ENCODE measurements around the gene RAB3GAP2. TPM values are rescaled to one million over a fixed set of nuclear protein-coding genes. Genes with fewer than 3 reads are reported as not detected.

The RAB3GAP2 gene
- total RNA-seq, 4 donors from 2014 or later: 16.5 to 24.2 (median 18.0) TPM

- TF ChIP-seq POLR2A (IDR thresholded peaks at IDR 0.05) (no peak), CTCF (IDR thresholded peaks at IDR 0.05 in 4 of 5, conservative IDR thresholded peaks at IDR 0.05 in 1 of 5) (no peak)
- Histone ChIP-seq H3K9me3 (no peaks in the 10 kb centered on the region), H3K36me3 (no peaks in the 10 kb centered on the region), H3K27ac (no peak overlapping the region), H3K4me3 (no peak overlapping the region), H3K27me3 (no peaks in the 10 kb centered on the region), H3K4me1 (no peaks in the 10 kb centered on the region)
- in situ Hi-C loops (cut with MboI; ENCODE audit: low sequenced_read_pairs in 4 of 4): loop anchor here in 3 of 4 donors (25.0 kb wide), 2 partner anchors 446 to 496 kb away; partner anchors contain the start of genes MTARC1 (in 2 of the 3) and MTARC2 (in 1 of the 3)
- DNase-seq (no peak), ATAC-seq (no peak)
- intact Hi-C loops (cut with DNase I; ENCODE audit: low total_unique reads): no loop called here
These were observed 19.3 kb upstream of the RAB3GAP2 start for GRCh38 chr1:220291580-220291979.

- no peaks in the 10 kb centered on the region for H3K9me3 ChIP-seq
- no peak overlapping the region for H3K27ac ChIP-seq
- TF ChIP-seq CTCF (IDR thresholded peaks at IDR 0.05 in 4 of 5, conservative IDR thresholded peaks at IDR 0.05 in 1 of 5) (no peak), POLR2A (IDR thresholded peaks at IDR 0.05) (no peak)
- in situ Hi-C loops (cut with MboI; ENCODE audit: low sequenced_read_pairs in 4 of 4): loop anchor here in 3 of 4 donors (25.0 kb wide), 2 partner anchors 447 to 497 kb away; partner anchors contain the start of genes MTARC1 (in 2 of the 3) and MTARC2 (in 1 of the 3)
- DNase-seq (no peak), ATAC-seq (no peak)
- no peaks in the 10 kb centered on the region for H3K27me3 ChIP-seq
- no peaks in the 10 kb centered on the region for H3K4me1 ChIP-seq
- H3K4me3 ChIP-seq: no peak overlapping the region
- no peaks in the 10 kb centered on the region for H3K36me3 ChIP-seq
- intact Hi-C loops (cut with DNase I; ENCODE audit: low total_unique reads): no loop called here
These were observed 18.0 kb upstream of the RAB3GAP2 start for GRCh38 chr1:220290140-220290761.

GRCh38 chr1:220287129-220287528, 14.9 kb upstream of the RAB3GAP2 start:
- in situ Hi-C loops (cut with MboI; ENCODE audit: low sequenced_read_pairs in 4 of 4) (loop anchor here in 3 of 4 donors (25.0 kb wide), 2 partner anchors 450 to 500 kb away; partner anchors contain the start of genes MTARC1 (in 2 of the 3) and MTARC2 (in 1 of the 3)), intact Hi-C loops (cut with DNase I; ENCODE audit: low total_unique reads) (no loop called here)
- H3K27ac ChIP-seq: no peak overlapping the region
- H3K4me1 ChIP-seq: no peaks in the 10 kb centered on the region
- no peaks in the 10 kb centered on the region for H3K27me3 ChIP-seq
- no peaks in the 10 kb centered on the region for H3K9me3 ChIP-seq
- ATAC-seq (no peak), DNase-seq (no peak)
- no peaks in the 10 kb centered on the region for H3K36me3 ChIP-seq
- TF ChIP-seq POLR2A (IDR thresholded peaks at IDR 0.05): no peak
- no peak for TF ChIP-seq CTCF (IDR thresholded peaks at IDR 0.05 in 4 of 5, conservative IDR thresholded peaks at IDR 0.05 in 1 of 5)
- no peak overlapping the region for H3K4me3 ChIP-seq

- no peak for TF ChIP-seq CTCF (IDR thresholded peaks at IDR 0.05 in 4 of 5, conservative IDR thresholded peaks at IDR 0.05 in 1 of 5)
- no peak for TF ChIP-seq POLR2A (IDR thresholded peaks at IDR 0.05)
- no peak overlapping the region for H3K4me3 ChIP-seq
- H3K27ac ChIP-seq: no peak overlapping the region
- intact Hi-C loops (cut with DNase I; ENCODE audit: low total_unique reads) (no loop called here), in situ Hi-C loops (cut with MboI; ENCODE audit: low sequenced_read_pairs in 4 of 4) (loop anchor here in 3 of 4 donors (25.0 kb wide), 2 partner anchors 454 to 504 kb away; partner anchors contain the start of genes MTARC1 (in 2 of the 3) and MTARC2 (in 1 of the 3))
- no peaks in the 10 kb centered on the region for H3K4me1 ChIP-seq
- H3K9me3 ChIP-seq: no peaks in the 10 kb centered on the region
- ATAC-seq (no peak), DNase-seq (no peak)
- H3K27me3 ChIP-seq: peaks cover 0 to 4% (median 0%) of the 10 kb centered on the region in 3 donors
- H3K36me3 ChIP-seq: no peaks in the 10 kb centered on the region
These were observed 11.4 kb upstream of the RAB3GAP2 start for GRCh38 chr1:220283625-220284024.
